ENCODE data around the gene PXDN.

GRCh38 chr2:1620081-1620480 lies 124.2 kb downstream of the PXDN start:
- no peak for TF ChIP-seq ESRRG (CRISPR knock-in tag; IDR thresholded peaks at IDR 0.05)
- TF ChIP-seq RARB (CRISPR knock-in tag; IDR thresholded peaks at IDR 0.05): no peak
- no peak for TF ChIP-seq BACH2 (CRISPR knock-in tag; IDR thresholded peaks at IDR 0.05; ENCODE audit: borderline replicate concordance)
- no peak for TF ChIP-seq PPARA (CRISPR knock-in tag; IDR thresholded peaks at IDR 0.05; ENCODE audit: borderline replicate concordance)
- no peak for TF ChIP-seq OSR1 (CRISPR knock-in tag; IDR thresholded peaks at IDR 0.05)
- TF ChIP-seq ISL1 (CRISPR knock-in tag; IDR thresholded peaks at IDR 0.05): no peak
- no peak for TF ChIP-seq ZNF565 (CRISPR knock-in tag; conservative IDR thresholded peaks at IDR 0.05; ENCODE audit: low read depth)
- no peak for TF ChIP-seq ZNF8 (CRISPR knock-in tag; IDR thresholded peaks at IDR 0.05)
- no peak for TF ChIP-seq SNAI2 (CRISPR knock-in tag; IDR thresholded peaks at IDR 0.05)
- no peak for TF ChIP-seq ZC3H10 (CRISPR knock-in tag; IDR thresholded peaks at IDR 0.05)
